ENCODE results near the gene L3MBTL2. TPM values are rescaled to one million over a fixed set of nuclear protein-coding genes. Genes with fewer than 3 reads are reported as not detected.

The L3MBTL2 gene

Small RNA genes within 50 kb of the gene (small RNA-seq; reads per million reads assigned to genes)
- gene MIR6889 (ENCODE audit: insufficient read depth): 3.5 reads per million
- gene RNU6-375P (ENCODE audit: insufficient read depth): not detected

Measured in neuronal stem cell (in vitro differentiated cells).